ENCODE results near the gene ADA.

DNA sequence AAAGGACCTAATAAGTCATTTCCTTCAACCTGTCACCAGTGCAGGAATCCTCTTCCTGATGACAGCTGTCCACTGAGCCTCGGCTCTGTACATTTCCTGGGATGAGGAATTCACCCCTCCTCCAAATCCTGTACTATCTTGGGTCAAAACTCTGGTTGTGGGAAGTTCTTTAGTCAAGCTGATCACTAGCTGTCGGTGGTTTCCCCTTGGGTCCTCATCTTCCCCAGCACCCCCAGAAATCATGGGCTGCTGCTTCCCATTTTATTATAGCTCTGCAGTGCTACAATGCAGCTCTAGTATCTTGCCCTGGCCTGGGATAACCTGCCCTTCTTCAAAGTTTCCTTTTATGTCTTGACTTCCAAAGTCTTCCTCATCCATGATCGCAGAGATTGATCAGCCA is 14.6 kb upstream of the ADA start:
- TF ChIP-seq, protein P1, sequence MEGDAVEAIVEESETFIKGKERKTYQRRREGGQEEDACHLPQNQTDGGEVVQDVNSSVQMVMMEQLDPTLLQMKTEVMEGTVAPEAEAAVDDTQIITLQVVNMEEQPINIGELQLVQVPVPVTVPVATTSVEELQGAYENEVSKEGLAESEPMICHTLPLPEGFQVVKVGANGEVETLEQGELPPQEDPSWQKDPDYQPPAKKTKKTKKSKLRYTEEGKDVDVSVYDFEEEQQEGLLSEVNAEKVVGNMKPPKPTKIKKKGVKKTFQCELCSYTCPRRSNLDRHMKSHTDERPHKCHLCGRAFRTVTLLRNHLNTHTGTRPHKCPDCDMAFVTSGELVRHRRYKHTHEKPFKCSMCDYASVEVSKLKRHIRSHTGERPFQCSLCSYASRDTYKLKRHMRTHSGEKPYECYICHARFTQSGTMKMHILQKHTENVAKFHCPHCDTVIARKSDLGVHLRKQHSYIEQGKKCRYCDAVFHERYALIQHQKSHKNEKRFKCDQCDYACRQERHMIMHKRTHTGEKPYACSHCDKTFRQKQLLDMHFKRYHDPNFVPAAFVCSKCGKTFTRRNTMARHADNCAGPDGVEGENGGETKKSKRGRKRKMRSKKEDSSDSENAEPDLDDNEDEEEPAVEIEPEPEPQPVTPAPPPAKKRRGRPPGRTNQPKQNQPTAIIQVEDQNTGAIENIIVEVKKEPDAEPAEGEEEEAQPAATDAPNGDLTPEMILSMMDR (IDR thresholded peaks at IDR 0.05) = no peak
- no peak for TF ChIP-seq POLR2A (IDR thresholded peaks at IDR 0.05)
